Stomach (tissue), 9 donors: ENCODE results near the gene KLF16. TPM values are rescaled to one million over a fixed set of nuclear protein-coding genes. Genes with fewer than 3 reads are reported as not detected.

Experiments
- DNase-seq, 2 donors: peaks; one replicate each; pipeline versions ENCODE4 v3.0.0 to v3.0.0-alpha.2; 2013 to 2019
- H3K27ac ChIP-seq, 5 donors: fragments of 200-600 bp in 4 of 5; sonication (generic) in 4 of 5; one replicate each; pipeline ENCODE4 v1.5.1; 2013 to 2019; ENCODE audit warnings: mild to moderate bottlenecking in 1 of 5, moderate library complexity in 1 of 5
- H3K27me3 ChIP-seq, 3 donors: fragments of 200-600 bp; sonication (generic); one replicate each; pipeline ENCODE4 v1.5.1; 2017 to 2019; ENCODE audit warnings: mixed run types in 1 of 3
- H3K36me3 ChIP-seq, 4 donors: fragments of 200-600 bp; sonication (generic); 1 replicate in 3 of 4; 2 replicates in 1 of 4; pipeline ENCODE4 v1.5.1; 2016 to 2019
- H3K4me1 ChIP-seq, 4 donors: fragments of 200-600 bp; sonication (generic); one replicate each; pipeline ENCODE4 v1.5.1; 2016 to 2019
- H3K4me3 ChIP-seq, 4 donors: fragments of 200-600 bp; sonication (generic) in 3 of 4; one replicate each; pipeline ENCODE4 v1.5.1; 2016 to 2019; ENCODE audit warnings: mild to moderate bottlenecking in 1 of 4
- H3K9me3 ChIP-seq, 4 donors: fragments of 200-600 bp; sonication (generic); one replicate each; pipeline ENCODE4 v1.5.1; 2016 to 2019
- EP300 ChIP-seq: sonication (generic); formaldehyde crosslinking; IDR thresholded peaks from one replicate; pipeline ENCODE4 v1.6.1; 2017; ENCODE audit warnings: antibody characterized with exemption
- POLR2A ChIP-seq, 4 donors: fragments of 450-650 bp; IDR thresholded peaks; one replicate each; pipeline ENCODE4 v1.6.1; 2016; ENCODE audit warnings: antibody characterized with exemption in 4 of 4, control low read depth in 2 of 4, mild to moderate bottlenecking in 1 of 4, moderate library complexity in 1 of 4
- POLR2AphosphoS5 ChIP-seq, 3 donors: sonication (generic); formaldehyde crosslinking; IDR thresholded peaks; one replicate each; pipeline ENCODE4 v1.6.1; 2016; ENCODE audit warnings: antibody characterized with exemption in 3 of 3
- WGBS, 5 donors: extraction: QIAGEN DNeasy Blood & Tissue Kit in 3 of 5; methylation state at CpG; one replicate each; pipeline versions ENCODE4 v1.1.5 to v1.1.7; 2013 to 2018; 5-methylcytosine and 5-hydroxymethylcytosine counted together
- intact Hi-C: fragments of 100-400 bp; cut with DNase I; formaldehyde crosslinking; loops from one replicate; pipeline ENCODE4 v1.15.1; 2023; ENCODE audit warnings: low total_unique reads
- polyA plus RNA-seq, 3 donors: library from polyadenylated mRNA; stranded (reverse); fragments of 200-250 nt; gene quantifications; one replicate each; pipeline ENCODE4 v1.2.3, GENCODE V29; 2013
- total RNA-seq, 5 donors: library from RNA; depleted of rRNA; stranded (reverse); fragments of >200 nt; gene quantifications; one replicate each; pipeline versions ENCODE4 v1.1.0 to v1.2.3, GENCODE V29; 2014 to 2016
- TF ChIP-seq, protein P1 (sequence below), 7 experiments: fragments of 450-650 bp in 4 of 7; fragments of 200-600 bp in 3 of 7; sonication (generic) in 3 of 7; IDR thresholded peaks; one replicate each; pipeline ENCODE4 v1.5.1; 2016 to 2019; ENCODE audit warnings: antibody characterized with exemption in 7 of 7, control low read depth in 2 of 7, mild to moderate bottlenecking in 1 of 7
- donor health status: healthy with polysubstance abuse.
- donor health status: Bipolar disorder and iron deficiency.
- donor health status: healthy.

The KLF16 gene
- total and polyA plus RNA-seq, 8 donors, result 3.5 to 31.9 (median 7.6) TPM; not detected in 1

DNA sequence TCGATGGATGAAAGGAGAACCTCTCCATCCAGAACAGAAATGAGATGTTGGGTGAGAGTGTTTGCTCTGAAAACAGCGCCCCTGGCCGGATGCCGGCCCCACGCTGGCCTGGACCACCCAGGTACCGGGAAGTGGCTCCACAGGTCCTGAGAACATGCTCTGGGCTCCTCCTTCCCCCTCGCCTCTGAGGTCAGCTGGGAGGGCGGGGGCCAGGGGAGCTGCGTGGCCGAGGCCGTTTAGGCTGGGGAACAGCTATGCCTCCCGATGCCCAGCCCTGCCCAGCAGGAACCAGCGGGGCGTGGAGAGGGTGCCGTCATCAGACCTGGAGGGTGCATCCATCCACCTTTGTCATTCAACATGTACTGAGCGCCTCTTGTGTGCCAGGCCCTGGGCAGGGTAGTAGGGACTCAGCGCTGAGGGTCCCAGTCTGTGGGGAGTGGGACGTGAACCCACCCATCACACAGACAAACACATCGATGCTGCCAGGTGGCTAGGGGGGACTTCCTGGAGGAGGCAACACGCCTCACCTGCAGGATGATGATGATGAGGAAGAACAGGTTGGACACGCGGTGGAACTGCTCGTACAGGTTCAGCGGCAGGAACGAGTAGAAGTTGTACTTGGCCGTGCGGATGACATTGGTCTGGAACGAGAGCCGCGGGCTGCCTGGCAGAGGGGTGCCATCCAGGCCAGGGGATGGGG, 55.5 kb downstream of the KLF16 start:
- Histone ChIP-seq H3K27ac (no peak overlapping the region), H3K36me3 (no peaks in the 10 kb centered on the region), H3K4me3 (no peak overlapping the region), H3K27me3 (no peaks in the 10 kb centered on the region), H3K9me3 (no peaks in the 10 kb centered on the region), H3K4me1 (peaks cover 11 to 17% (median 14%) of the 10 kb centered on the region in 4 donors)
- TF ChIP-seq EP300, result no peak
- DNase-seq, result peak in 1 of 2 donors; percentile 22
- intact Hi-C loops, result no loop called here
- 46 to 86% (median 60%) methylated on average over 21 to 30 of the region's 30 CpGs for WGBS, 5 donors

DNA sequence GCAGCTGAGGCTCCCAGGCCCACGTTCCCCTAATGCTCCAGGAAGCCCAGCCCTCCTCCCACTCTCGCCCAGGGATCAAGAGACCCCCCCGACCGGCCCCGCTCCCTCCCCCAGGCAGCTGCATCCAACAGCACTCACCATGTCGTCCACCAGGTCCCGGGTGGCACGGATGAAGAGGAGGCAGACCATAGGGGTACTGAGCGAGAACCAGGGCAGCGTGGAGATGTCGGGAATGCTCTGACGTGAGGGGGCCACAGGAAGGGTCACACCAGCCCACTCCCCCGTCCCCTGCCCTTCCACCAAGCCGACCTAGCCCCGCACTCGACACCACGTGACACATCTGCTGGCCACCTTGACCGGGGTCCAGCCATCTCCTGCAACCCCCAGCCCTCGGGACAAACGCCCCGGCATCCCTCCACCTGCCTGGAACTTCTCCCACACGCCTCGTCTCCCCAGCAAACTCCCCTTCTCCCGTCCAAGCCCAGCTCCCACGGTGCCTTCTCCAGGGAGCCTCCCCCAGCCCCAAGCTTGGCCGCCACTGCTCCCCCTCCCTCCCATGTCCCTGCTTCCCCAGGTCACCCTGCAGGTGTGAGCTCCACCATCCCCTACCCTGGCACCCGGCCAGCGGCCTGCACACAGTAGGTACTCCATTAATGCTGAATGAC, 56.2 kb downstream of the KLF16 start:
- DNase-seq, result no peak

DNA sequence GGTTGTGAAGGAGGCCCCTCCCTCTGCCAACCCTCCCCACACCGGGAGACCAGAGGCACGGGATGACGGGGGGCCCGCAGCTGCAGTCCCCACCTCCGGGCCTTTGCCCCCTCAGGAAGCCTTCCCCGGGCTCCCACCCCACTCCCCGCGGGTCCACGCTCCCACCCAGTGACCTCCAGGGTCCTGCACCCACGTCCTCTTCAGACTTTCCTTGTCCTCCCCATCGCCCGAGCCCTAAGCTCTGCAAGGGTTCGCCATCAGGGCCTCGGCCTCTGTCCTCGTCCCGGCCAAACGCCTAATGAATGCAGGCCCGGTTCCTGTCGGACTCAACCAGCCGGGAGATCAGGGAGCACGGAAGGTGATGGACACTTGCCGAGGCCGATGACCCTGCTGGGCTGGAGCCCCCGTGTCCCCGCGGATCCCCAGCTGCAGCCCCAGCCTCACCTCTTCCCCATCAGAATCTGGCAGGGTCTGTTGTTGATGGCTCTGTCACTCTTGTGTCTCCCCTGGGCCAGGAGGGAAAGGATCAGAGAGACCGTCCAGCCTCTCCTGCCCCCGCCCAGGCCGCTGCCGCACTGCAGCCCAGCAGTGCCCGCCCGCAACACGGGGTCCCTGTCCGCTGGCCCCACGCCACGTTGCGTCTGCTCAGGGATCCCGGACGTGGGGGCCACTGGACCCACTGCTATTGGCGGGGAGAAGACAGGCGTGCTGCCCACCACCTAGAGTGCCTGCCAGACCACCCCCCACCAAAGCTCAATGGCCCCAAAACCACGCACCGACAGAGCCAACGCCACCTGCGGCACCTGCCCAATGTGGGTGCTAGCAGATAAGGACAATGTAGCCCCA, 57.0 kb downstream of the KLF16 start:
- H3K36me3 ChIP-seq, result no peaks in the 10 kb centered on the region
- no peaks in the 10 kb centered on the region for H3K27me3 ChIP-seq
- H3K27ac ChIP-seq, result no peak overlapping the region
- intact Hi-C loops, result no loop called here
- peaks cover 0 to 2% (median 1%) of the 10 kb centered on the region in 4 donors for H3K4me1 ChIP-seq
- TF ChIP-seq EP300, result no peak
- TF ChIP-seq, protein P1, sequence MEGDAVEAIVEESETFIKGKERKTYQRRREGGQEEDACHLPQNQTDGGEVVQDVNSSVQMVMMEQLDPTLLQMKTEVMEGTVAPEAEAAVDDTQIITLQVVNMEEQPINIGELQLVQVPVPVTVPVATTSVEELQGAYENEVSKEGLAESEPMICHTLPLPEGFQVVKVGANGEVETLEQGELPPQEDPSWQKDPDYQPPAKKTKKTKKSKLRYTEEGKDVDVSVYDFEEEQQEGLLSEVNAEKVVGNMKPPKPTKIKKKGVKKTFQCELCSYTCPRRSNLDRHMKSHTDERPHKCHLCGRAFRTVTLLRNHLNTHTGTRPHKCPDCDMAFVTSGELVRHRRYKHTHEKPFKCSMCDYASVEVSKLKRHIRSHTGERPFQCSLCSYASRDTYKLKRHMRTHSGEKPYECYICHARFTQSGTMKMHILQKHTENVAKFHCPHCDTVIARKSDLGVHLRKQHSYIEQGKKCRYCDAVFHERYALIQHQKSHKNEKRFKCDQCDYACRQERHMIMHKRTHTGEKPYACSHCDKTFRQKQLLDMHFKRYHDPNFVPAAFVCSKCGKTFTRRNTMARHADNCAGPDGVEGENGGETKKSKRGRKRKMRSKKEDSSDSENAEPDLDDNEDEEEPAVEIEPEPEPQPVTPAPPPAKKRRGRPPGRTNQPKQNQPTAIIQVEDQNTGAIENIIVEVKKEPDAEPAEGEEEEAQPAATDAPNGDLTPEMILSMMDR (IDR thresholded peaks at IDR 0.05), result no peak
- TF ChIP-seq POLR2AphosphoS5 (IDR thresholded peaks at IDR 0.05), result no peak
- TF ChIP-seq POLR2A (IDR thresholded peaks at IDR 0.05), result no peak
- H3K9me3 ChIP-seq, result no peaks in the 10 kb centered on the region
- no peak overlapping the region for H3K4me3 ChIP-seq
- WGBS, 5 donors, result 80 to 86% (median 82%) methylated on average over 29 to 45 of the region's 45 CpGs
- no peak for DNase-seq

More for the DNA sequence above, 56.2 kb downstream of the KLF16 start:
- Histone ChIP-seq H3K27ac (no peak overlapping the region), H3K27me3 (no peaks in the 10 kb centered on the region), H3K4me3 (no peak overlapping the region), H3K4me1 (peaks cover 7 to 10% (median 8%) of the 10 kb centered on the region in 4 donors), H3K9me3 (no peaks in the 10 kb centered on the region), H3K36me3 (no peaks in the 10 kb centered on the region)
- TF ChIP-seq POLR2A (IDR thresholded peaks at IDR 0.05) (no peak), POLR2AphosphoS5 (IDR thresholded peaks at IDR 0.05) (no peak), EP300 (no peak)
- TF ChIP-seq, protein P1 (IDR thresholded peaks at IDR 0.05), result no peak
- 58 to 70% (median 64%) methylated on average over 24 to 28 of the region's 28 CpGs for WGBS, 5 donors
- intact Hi-C loops, result no loop called here

DNA sequence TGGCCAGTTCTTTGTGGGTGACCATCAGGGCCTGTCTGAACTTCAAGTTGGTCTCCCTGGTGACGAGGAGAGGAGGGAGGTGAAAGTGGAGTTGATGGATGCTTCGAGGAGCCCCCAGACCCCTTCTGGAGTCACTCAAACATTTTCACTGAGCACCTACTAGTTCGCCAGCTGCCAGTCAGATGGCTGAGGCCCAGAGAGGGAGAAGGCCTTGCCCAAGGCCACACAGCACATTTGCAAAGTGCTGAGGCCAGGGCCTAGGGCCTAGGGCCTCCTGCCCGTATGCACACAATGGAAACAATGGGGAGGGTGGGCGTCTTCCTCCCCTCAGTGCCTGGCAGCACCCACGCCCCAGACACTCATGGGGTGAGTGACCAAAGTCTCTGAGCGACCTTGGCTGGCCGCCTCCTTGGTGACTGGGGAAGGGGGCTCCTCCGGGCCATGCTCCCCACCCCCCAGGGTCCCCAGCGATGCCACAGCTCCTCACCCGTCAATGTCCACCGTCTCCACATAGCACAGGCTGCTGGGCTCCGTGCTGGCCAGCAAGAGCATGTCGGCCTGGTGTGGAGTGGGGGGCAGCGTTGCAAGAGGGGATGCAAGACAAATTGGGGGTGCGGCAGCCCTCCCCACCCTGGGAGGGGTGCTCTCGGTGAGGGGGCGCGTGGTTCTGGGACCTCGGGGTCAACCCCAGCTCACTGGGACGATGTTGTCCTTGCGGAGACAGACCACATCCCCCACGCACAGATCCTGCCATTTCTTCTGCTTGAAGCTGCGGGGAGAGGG, 57.8 kb downstream of the KLF16 start:
- DNase-seq, result peak in 1 of 2 donors; percentile 1
- WGBS, 5 donors, result 82 to 88% (median 87%) methylated on average over 21 to 24 of the region's 24 CpGs
- intact Hi-C loops, result no loop called here
- no peak overlapping the region for H3K4me3 ChIP-seq
- no peaks in the 10 kb centered on the region for H3K27me3 ChIP-seq
- H3K4me1 ChIP-seq, result no peaks in the 10 kb centered on the region
- H3K27ac ChIP-seq, result no peak overlapping the region
- TF ChIP-seq EP300, result no peak
- no peak for TF ChIP-seq POLR2A (IDR thresholded peaks at IDR 0.05)
- TF ChIP-seq, protein P1 (IDR thresholded peaks at IDR 0.05), result no peak
- TF ChIP-seq POLR2AphosphoS5 (IDR thresholded peaks at IDR 0.05), result no peak
- no peaks in the 10 kb centered on the region for H3K9me3 ChIP-seq
- H3K36me3 ChIP-seq, result no peaks in the 10 kb centered on the region
